Measurements from ENCODE around the gene STX1B. TPM values are rescaled to one million over a fixed set of nuclear protein-coding genes. Genes with fewer than 3 reads are reported as not detected.

Gene STX1B
- total RNA-seq, 4 donors from 2014 or later, result 0.41 to 1.3 TPM; not detected in 2

DNA sequence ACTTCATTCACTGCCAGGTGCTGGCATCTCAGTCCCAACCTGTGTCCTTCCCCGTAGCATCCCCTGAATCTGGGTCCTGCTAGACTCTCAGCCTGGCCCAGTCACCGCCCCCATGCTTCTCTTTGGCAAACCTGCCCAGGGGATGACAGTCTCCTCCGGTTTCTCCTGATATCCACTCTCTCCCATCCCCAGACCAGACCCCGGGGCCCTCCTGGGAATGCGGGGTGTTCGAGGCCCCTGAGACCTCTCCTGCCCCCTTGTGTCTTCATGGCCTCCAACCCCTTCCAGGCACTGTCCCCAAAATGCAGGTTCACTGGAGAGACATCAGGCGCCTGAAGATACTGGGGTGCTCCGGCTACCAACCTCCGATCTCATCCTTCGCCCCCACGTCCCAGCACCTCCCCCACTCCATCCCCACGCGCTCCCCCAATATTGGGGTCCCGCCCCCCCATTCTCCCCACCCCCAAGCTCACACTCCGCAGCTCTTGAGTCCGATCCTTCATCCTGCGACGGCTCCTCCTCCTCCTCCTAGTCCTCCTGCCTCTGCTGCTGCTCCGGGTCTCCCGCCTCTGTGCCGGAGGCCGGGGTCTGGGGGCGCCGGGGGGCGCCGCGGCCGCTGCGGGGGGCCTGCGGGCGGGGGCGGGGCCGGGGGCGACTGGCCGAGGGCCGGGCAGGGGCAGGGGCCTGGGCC is 399 bp downstream of the STX1B start:
- DNase-seq, result no peak
- H3K4me3 ChIP-seq, result no peak overlapping the region

DNA sequence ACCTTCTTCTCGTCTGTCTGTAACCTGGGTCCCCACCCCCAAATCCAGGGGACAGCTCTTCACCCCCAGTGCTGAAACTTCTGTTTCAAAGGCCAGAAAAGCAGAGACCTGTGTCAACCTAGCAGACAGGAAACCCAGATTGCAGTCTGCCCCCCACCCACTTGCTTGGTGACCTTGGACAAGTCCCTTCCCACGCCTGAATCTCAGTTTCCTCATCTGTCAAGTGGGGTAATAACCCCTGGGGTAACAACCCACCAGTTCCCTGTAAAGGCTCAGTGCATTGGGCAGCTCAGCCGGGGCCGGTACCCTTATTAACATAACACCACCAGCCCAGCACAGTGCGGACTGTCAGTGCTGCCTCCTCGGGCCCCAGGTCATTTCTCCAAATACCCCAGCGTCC is 1.3 kb downstream of the STX1B start:
- in situ Hi-C loops (cut with MboI; ENCODE audit: low pct_ligation_motif_present in 1 of 4, low pct_unique_long_range_greater_than_20kb in 1 of 4, low sequenced_read_pairs in 3 of 4), result no loop called here
- Histone ChIP-seq H3K27me3 (peaks cover 71% of the 10 kb centered on the region), H3K4me1 (peaks cover 0 to 4% (median 0%) of the 10 kb centered on the region in 4 donors), H3K27ac (no peak overlapping the region), H3K4me3 (no peak overlapping the region), H3K36me3 (no peaks in the 10 kb centered on the region), H3K9me3 (no peaks in the 10 kb centered on the region)
- TF ChIP-seq POLR2A (IDR thresholded peaks at IDR 0.05) (no peak), POLR2AphosphoS5 (IDR thresholded peaks at IDR 0.05) (no peak), EP300 (IDR thresholded peaks at IDR 0.05; ENCODE audit: low read depth) (no peak)
- TF ChIP-seq, protein P1, sequence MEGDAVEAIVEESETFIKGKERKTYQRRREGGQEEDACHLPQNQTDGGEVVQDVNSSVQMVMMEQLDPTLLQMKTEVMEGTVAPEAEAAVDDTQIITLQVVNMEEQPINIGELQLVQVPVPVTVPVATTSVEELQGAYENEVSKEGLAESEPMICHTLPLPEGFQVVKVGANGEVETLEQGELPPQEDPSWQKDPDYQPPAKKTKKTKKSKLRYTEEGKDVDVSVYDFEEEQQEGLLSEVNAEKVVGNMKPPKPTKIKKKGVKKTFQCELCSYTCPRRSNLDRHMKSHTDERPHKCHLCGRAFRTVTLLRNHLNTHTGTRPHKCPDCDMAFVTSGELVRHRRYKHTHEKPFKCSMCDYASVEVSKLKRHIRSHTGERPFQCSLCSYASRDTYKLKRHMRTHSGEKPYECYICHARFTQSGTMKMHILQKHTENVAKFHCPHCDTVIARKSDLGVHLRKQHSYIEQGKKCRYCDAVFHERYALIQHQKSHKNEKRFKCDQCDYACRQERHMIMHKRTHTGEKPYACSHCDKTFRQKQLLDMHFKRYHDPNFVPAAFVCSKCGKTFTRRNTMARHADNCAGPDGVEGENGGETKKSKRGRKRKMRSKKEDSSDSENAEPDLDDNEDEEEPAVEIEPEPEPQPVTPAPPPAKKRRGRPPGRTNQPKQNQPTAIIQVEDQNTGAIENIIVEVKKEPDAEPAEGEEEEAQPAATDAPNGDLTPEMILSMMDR (IDR thresholded peaks at IDR 0.05), result no peak
- DNase-seq, result no peak
- intact Hi-C loops (cut with DNase I; ENCODE audit: low total_unique reads), result no loop called here
- 67 to 81% methylated on average over 1 to 7 of the region's 7 CpGs for WGBS, 2 donors (ENCODE audit: low coverage in 1 of 2)

More for the DNA sequence above, 399 bp downstream of the STX1B start:
- in situ Hi-C loops (cut with MboI; ENCODE audit: low pct_ligation_motif_present in 1 of 4, low pct_unique_long_range_greater_than_20kb in 1 of 4, low sequenced_read_pairs in 3 of 4) (no loop called here), intact Hi-C loops (cut with DNase I; ENCODE audit: low total_unique reads) (no loop called here)
- 30 to 67% methylated on average over 1 to 15 of the region's 36 CpGs for WGBS, 2 donors (ENCODE audit: low coverage in 1 of 2)
- TF ChIP-seq EP300 (IDR thresholded peaks at IDR 0.05; ENCODE audit: low read depth), result no peak
- no peak for TF ChIP-seq POLR2A (IDR thresholded peaks at IDR 0.05)
- TF ChIP-seq, protein P1 (IDR thresholded peaks at IDR 0.05), result no peak
- TF ChIP-seq POLR2AphosphoS5 (IDR thresholded peaks at IDR 0.05), result no peak
- no peaks in the 10 kb centered on the region for H3K36me3 ChIP-seq
- H3K4me1 ChIP-seq, result peaks cover 0 to 4% (median 0%) of the 10 kb centered on the region in 4 donors
- peaks cover 78% of the 10 kb centered on the region for H3K27me3 ChIP-seq
- no peaks in the 10 kb centered on the region for H3K9me3 ChIP-seq
- H3K27ac ChIP-seq, result no peak overlapping the region

DNA sequence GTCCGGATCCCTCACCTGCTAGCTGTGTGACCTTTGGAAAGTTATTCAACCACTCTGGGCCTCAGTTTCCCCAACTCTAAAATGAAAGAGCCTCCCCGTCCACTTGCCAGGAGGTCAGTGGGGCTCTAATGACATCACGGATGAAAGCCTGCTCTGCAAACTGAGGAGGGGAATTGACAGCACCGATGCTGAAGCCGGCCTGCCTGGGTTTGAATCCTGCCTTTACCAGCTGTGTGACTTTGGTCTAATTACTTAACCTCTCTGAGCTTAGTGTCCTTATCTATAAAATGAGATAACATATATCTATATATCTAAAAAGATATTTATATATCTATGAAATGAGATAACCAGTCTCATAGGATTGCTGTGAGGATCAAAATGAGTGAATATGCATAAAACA is 1.9 kb downstream of the STX1B start:
- WGBS, 2 donors (ENCODE audit: low coverage in 1 of 2), result 80 to 81% methylated on average over 2 to 5 of the region's 5 CpGs
- intact Hi-C loops (cut with DNase I; ENCODE audit: low total_unique reads) (no loop called here), in situ Hi-C loops (cut with MboI; ENCODE audit: low pct_ligation_motif_present in 1 of 4, low pct_unique_long_range_greater_than_20kb in 1 of 4, low sequenced_read_pairs in 3 of 4) (no loop called here)
- H3K9me3 ChIP-seq, result no peaks in the 10 kb centered on the region
- H3K4me3 ChIP-seq, result no peak overlapping the region
- H3K27ac ChIP-seq, result no peak overlapping the region
- H3K4me1 ChIP-seq, result peaks cover 0 to 4% (median 0%) of the 10 kb centered on the region in 4 donors
- TF ChIP-seq EP300 (IDR thresholded peaks at IDR 0.05; ENCODE audit: low read depth) (no peak), POLR2AphosphoS5 (IDR thresholded peaks at IDR 0.05) (no peak), POLR2A (IDR thresholded peaks at IDR 0.05) (no peak)
- TF ChIP-seq, protein P1 (IDR thresholded peaks at IDR 0.05), result no peak
- H3K36me3 ChIP-seq, result no peaks in the 10 kb centered on the region
- DNase-seq, result no peak
- peaks cover 68% of the 10 kb centered on the region for H3K27me3 ChIP-seq

DNA sequence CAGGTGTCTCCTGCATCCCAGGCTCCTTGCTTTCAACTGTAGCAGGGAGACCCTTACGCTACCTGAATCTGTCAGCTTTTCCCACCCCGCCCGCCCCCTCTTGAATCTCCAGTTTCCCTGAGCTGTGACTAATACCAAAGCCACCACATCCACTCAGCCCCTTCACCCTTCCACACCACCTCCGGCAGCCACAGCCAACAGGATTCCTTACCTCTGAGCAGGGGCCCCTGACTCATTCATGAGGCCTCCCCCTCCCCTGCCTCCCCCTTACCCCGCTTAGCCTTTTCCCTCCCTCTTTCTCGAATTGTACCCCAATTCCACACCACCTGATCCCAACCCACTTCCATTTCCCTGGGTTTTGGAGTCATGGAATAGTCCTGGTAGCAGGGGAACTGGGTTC is 2.3 kb downstream of the STX1B start:
- Histone ChIP-seq H3K27ac (no peak overlapping the region), H3K36me3 (no peaks in the 10 kb centered on the region), H3K9me3 (no peaks in the 10 kb centered on the region), H3K27me3 (peaks cover 66% of the 10 kb centered on the region), H3K4me3 (no peak overlapping the region), H3K4me1 (peaks cover 0 to 4% (median 0%) of the 10 kb centered on the region in 4 donors)
- in situ Hi-C loops (cut with MboI; ENCODE audit: low pct_ligation_motif_present in 1 of 4, low pct_unique_long_range_greater_than_20kb in 1 of 4, low sequenced_read_pairs in 3 of 4), result no loop called here
- TF ChIP-seq, protein P1 (IDR thresholded peaks at IDR 0.05), result no peak
- TF ChIP-seq EP300 (IDR thresholded peaks at IDR 0.05; ENCODE audit: low read depth) (no peak), POLR2AphosphoS5 (IDR thresholded peaks at IDR 0.05) (no peak), POLR2A (IDR thresholded peaks at IDR 0.05) (no peak)
- DNase-seq, result no peak
- 46 to 68% methylated on average over 4 to 6 of the region's 6 CpGs for WGBS, 2 donors (ENCODE audit: low coverage in 1 of 2)
- intact Hi-C loops (cut with DNase I; ENCODE audit: low total_unique reads), result no loop called here
